Ovary (tissue), 3 donors: Measurements from ENCODE around the gene UBE2QL1.

Source experiments
- CTCF ChIP-seq, 3 donors: fragments of 450-650 bp in 2 of 3; fragments of 200-600 bp in 1 of 3; IDR thresholded peaks; one replicate each; pipeline versions ENCODE4 v1.5.1 to v1.8.0; 2016 to 2022; ENCODE audit warnings: antibody characterized with exemption in 3 of 3, mild to moderate bottlenecking in 1 of 3
- POLR2A ChIP-seq: fragments of 450-650 bp; IDR thresholded peaks from one replicate; pipeline ENCODE4 v1.6.1; 2017; ENCODE audit warnings: antibody characterized with exemption, mild to moderate bottlenecking, moderate library complexity
- donor health status: DM: no; HTN: no; CAD: no.

GRCh38 chr5:6522923-6523322, 74.3 kb downstream of the UBE2QL1 start:
- TF ChIP-seq CTCF (IDR thresholded peaks at IDR 0.05), result no peak
- no peak for TF ChIP-seq POLR2A
